Measurements from ENCODE around the gene THUMPD1. TPM values are rescaled to one million over a fixed set of nuclear protein-coding genes. Genes with fewer than 3 reads are reported as not detected.
"Not testable (repeated sequence)": the region's sequence is repeated elsewhere in the genome, so short reads cannot be mapped to it uniquely, and the experiment has no call there.

The THUMPD1 gene
- total and polyA plus RNA-seq, 2 of the 4 experiments (the other 2 are of a cell fraction), result 34.5 to 109 TPM

DNA sequence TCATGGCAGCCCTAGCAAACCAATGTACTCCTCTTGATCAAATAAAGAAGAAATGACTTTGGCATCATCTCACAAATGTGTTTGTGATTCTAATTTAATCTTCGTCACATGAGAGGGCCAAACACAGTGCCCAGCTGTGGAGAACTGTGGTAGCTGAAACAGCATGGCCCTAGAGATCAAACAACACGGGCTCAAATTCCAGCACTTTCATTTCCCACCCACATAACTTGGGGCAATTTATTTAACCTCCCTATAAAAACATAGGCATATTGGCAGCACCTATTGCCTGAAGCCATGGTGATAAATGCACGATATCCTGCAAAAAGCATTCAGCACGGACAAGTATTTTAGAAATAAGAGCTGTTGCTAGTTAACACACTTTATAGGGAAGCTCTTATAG is 46.6 kb downstream of the THUMPD1 start:
- Histone ChIP-seq H3K9ac (ENCODE audit: low read depth, low read length) (no peak overlapping the region), H2BK20ac (ENCODE audit: low read depth, low read length) (no peak overlapping the region), H3K4me1 (ENCODE audit: control insufficient read depth, insufficient read depth, low read length) (no peaks in the 10 kb centered on the region), H4K8ac (ENCODE audit: low read depth in 2 of 2, low read length in 2 of 2) (no peak overlapping the region), H2BK5ac (ENCODE audit: low read depth, low read length, poor library complexity, severe bottlenecking) (no peak overlapping the region), H4K5ac (ENCODE audit: low read depth, low read length) (no peak overlapping the region), H3K9me1 (ENCODE audit: insufficient read depth, low read length) (no peaks in the 10 kb centered on the region), H3K4me3 (ENCODE audit: insufficient read depth, low read depth, low read length) (no peak overlapping the region), H2BK120ac (ENCODE audit: low read depth, low read length) (no peak overlapping the region), H3K18ac (ENCODE audit: low read depth, low read length) (no peak overlapping the region), H3K14ac (replicated peaks; ENCODE audit: low read depth, low read length) (no peak overlapping the region), H3K9me3 (ENCODE audit: control insufficient read depth, insufficient read depth, low read length) (no peaks in the 10 kb centered on the region), H3K56ac (ENCODE audit: extremely low read depth, insufficient read depth, low read length) (no peak overlapping the region), H2AK9ac (replicated peaks; ENCODE audit: low read depth, low read length, poor library complexity) (no peak overlapping the region), H2AK5ac (ENCODE audit: low read depth, low read length) (no peak overlapping the region), H2AFZ (replicated peaks; ENCODE audit: low read length, poor library complexity) (no peak overlapping the region), H2BK15ac (ENCODE audit: low read depth, low read length) (no peak overlapping the region), H3K23ac (ENCODE audit: low read depth, low read length) (no peak overlapping the region), H3K4ac (ENCODE audit: low read depth, low read length) (no peak overlapping the region), H3K4me2 (ENCODE audit: low read depth, low read length) (no peak overlapping the region), H4K20me1 (ENCODE audit: insufficient read depth, low read length) (no peaks in the 10 kb centered on the region), H3K27ac (ENCODE audit: insufficient read depth, low read length) (no peak overlapping the region), H3K79me1 (ENCODE audit: low read depth in 1 of 2, low read length in 2 of 2) (no peaks in the 10 kb centered on the region), H3K36me3 (ENCODE audit: control insufficient read depth, insufficient read depth, low read length) (no peaks in the 10 kb centered on the region), H4K91ac (ENCODE audit: insufficient read depth, low read depth, low read length) (no peak overlapping the region), H3K27me3 (ENCODE audit: control insufficient read depth, insufficient read depth, low read length) (no peaks in the 10 kb centered on the region)
- CTCF ChIA-PET, result no interaction called here
- no TSS peak for BruUV-seq (replicated peaks)
- 30% methylated on average over 2 of the region's 4 CpGs; no CpG with 5 or more reads in 1 of the 2 experiments for WGBS, 2 experiments (ENCODE audit: extremely low coverage in 2 of 2, insufficient read length in 1 of 2)
- no peak for ATAC-seq (ENCODE audit: low read depth)
- dilution Hi-C loops (cut with HindIII; ENCODE audit: low sequenced_read_pairs, unreplicated experiment) (no loop called here), intact Hi-C loops (cut with micrococcal nuclease) (no loop called here), in situ Hi-C loops (cut with MboI; ENCODE audit: low sequenced_read_pairs) (no loop called here)
- DNase-seq, result no peak
- POLR2A ChIA-PET (ENCODE audit: unreplicated experiment), result no interaction called here
- no peak for TF ChIP-seq RCOR1 (IDR thresholded peaks at IDR 0.05; ENCODE audit: insufficient replicate concordance, low read length)
- TF ChIP-seq, protein P1, sequence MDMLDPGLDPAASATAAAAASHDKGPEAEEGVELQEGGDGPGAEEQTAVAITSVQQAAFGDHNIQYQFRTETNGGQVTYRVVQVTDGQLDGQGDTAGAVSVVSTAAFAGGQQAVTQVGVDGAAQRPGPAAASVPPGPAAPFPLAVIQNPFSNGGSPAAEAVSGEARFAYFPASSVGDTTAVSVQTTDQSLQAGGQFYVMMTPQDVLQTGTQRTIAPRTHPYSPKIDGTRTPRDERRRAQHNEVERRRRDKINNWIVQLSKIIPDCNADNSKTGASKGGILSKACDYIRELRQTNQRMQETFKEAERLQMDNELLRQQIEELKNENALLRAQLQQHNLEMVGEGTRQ (IDR thresholded peaks at IDR 0.05; ENCODE audit: low read depth, low read length), result no peak
- TF ChIP-seq RFX5 (IDR thresholded peaks at IDR 0.05; ENCODE audit: low read depth, low read length), result no peak
- TF ChIP-seq, protein P2, sequence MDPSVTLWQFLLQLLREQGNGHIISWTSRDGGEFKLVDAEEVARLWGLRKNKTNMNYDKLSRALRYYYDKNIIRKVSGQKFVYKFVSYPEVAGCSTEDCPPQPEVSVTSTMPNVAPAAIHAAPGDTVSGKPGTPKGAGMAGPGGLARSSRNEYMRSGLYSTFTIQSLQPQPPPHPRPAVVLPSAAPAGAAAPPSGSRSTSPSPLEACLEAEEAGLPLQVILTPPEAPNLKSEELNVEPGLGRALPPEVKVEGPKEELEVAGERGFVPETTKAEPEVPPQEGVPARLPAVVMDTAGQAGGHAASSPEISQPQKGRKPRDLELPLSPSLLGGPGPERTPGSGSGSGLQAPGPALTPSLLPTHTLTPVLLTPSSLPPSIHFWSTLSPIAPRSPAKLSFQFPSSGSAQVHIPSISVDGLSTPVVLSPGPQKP (IDR thresholded peaks at IDR 0.05; ENCODE audit: borderline replicate concordance, low read depth, low read length), result no peak
- TF ChIP-seq RAD21 (IDR thresholded peaks at IDR 0.05; ENCODE audit: low read length), result no peak

DNA sequence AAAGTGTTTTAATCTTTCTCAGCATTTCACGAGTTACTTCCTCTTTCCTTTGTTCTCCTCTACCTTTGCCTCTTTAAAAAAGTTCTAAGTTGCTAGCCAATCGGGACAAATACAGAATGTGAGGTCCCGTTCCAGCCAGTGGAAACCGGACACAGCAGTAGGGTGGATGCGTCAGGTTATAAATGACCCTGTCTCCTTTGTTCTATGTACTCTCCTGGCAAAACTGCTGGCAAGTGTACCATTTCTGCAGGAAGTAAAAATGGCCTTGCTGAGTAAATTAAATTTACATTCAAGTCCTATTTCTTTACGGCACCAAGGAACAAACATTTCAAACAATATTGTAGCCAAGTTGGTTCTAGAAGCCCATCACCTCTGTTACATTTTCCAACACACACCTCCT is 47.5 kb downstream of the THUMPD1 start:
- H2AK9ac ChIP-seq (replicated peaks; ENCODE audit: low read depth, low read length, poor library complexity); H3K79me1 ChIP-seq (ENCODE audit: low read depth in 1 of 2, low read length in 2 of 2); H2AK5ac ChIP-seq (ENCODE audit: low read depth, low read length); H4K91ac ChIP-seq (ENCODE audit: insufficient read depth, low read depth, low read length); H3K4me3 ChIP-seq (ENCODE audit: insufficient read depth, low read depth, low read length); H3K9ac ChIP-seq (ENCODE audit: low read depth, low read length); H3K4me1 ChIP-seq (ENCODE audit: control insufficient read depth, insufficient read depth, low read length); BruUV-seq (replicated peaks); H2BK120ac ChIP-seq (ENCODE audit: low read depth, low read length); CTCF ChIA-PET; H3K9me1 ChIP-seq (ENCODE audit: insufficient read depth, low read length); dilution Hi-C loops (cut with HindIII; ENCODE audit: low sequenced_read_pairs, unreplicated experiment); H3K56ac ChIP-seq (ENCODE audit: extremely low read depth, insufficient read depth, low read length); H3K27me3 ChIP-seq (ENCODE audit: control insufficient read depth, insufficient read depth, low read length); H3K23ac ChIP-seq (ENCODE audit: low read depth, low read length); H3K4ac ChIP-seq (ENCODE audit: low read depth, low read length); ATAC-seq (ENCODE audit: low read depth); H3K9me3 ChIP-seq (ENCODE audit: control insufficient read depth, insufficient read depth, low read length); H2AFZ ChIP-seq (replicated peaks; ENCODE audit: low read length, poor library complexity); H2BK20ac ChIP-seq (ENCODE audit: low read depth, low read length); H3K27ac ChIP-seq (ENCODE audit: insufficient read depth, low read length); H3K4me2 ChIP-seq (ENCODE audit: low read depth, low read length); H2BK15ac ChIP-seq (ENCODE audit: low read depth, low read length); H3K14ac ChIP-seq (replicated peaks; ENCODE audit: low read depth, low read length); H2BK5ac ChIP-seq (ENCODE audit: low read depth, low read length, poor library complexity, severe bottlenecking); in situ Hi-C loops (cut with MboI; ENCODE audit: low sequenced_read_pairs); H3K36me3 ChIP-seq (ENCODE audit: control insufficient read depth, insufficient read depth, low read length); intact Hi-C loops (cut with micrococcal nuclease); H3K18ac ChIP-seq (ENCODE audit: low read depth, low read length); DNase-seq; H4K5ac ChIP-seq (ENCODE audit: low read depth, low read length); H4K8ac ChIP-seq (ENCODE audit: low read depth in 2 of 2, low read length in 2 of 2); H4K20me1 ChIP-seq (ENCODE audit: insufficient read depth, low read length); POLR2A ChIA-PET (ENCODE audit: unreplicated experiment): not testable (repeated sequence)
- WGBS, 2 experiments (ENCODE audit: extremely low coverage in 2 of 2, insufficient read length in 1 of 2), result no CpG with 5 or more reads among the region's 6 CpGs
